Neural cell (in vitro differentiated cells): ENCODE results near the gene JMJD1C. TPM values are rescaled to one million over a fixed set of nuclear protein-coding genes. Genes with fewer than 3 reads are reported as not detected.

Experiments used
- H2AFZ ChIP-seq: fragments of 200-600, 300-800 bp; sonication (generic), shearing (Covaris generic); 2 replicates; pipeline ENCODE4 v1.6.0; 2014; ENCODE audit warnings: low read depth, mild to moderate bottlenecking, antibody characterized with exemption, low read length, moderate library complexity
- H3F3A ChIP-seq: fragments of 200-600 bp; shearing (Covaris generic); 2 replicates; pipeline ENCODE4 v1.6.1; 2016; ENCODE audit warnings: mild to moderate bottlenecking, moderate library complexity, mixed read lengths, antibody characterized with exemption, low read length; ENCODE audit not compliant: insufficient read depth, poor library complexity, severe bottlenecking
- H3K27ac ChIP-seq: fragments of 200-600, 300-800 bp; sonication (generic), shearing (Covaris generic); 2 replicates; pipeline ENCODE4 v1.5.1; 2014; ENCODE audit warnings: mild to moderate bottlenecking, low read length, moderate library complexity
- H3K27me3 ChIP-seq: fragments of 300-800, 200-600 bp; sonication (generic), shearing (Covaris generic); 2 replicates; pipeline ENCODE4 v1.6.0; 2014; ENCODE audit warnings: mild to moderate bottlenecking, low read depth, low read length, moderate library complexity; ENCODE audit not compliant: insufficient read depth
- H3K36me3 ChIP-seq: fragments of 300-800, 200-600 bp; sonication (generic), shearing (Covaris generic); 2 replicates; pipeline ENCODE4 v1.5.1; 2014; ENCODE audit warnings: mild to moderate bottlenecking, antibody characterized with exemption, low read length, moderate library complexity; ENCODE audit not compliant: insufficient read depth
- H3K4me2 ChIP-seq: fragments of 300-800, 200-600 bp; sonication (generic), shearing (Covaris generic); 2 replicates; pipeline ENCODE4 v1.6.0; 2014; ENCODE audit warnings: mild to moderate bottlenecking, low read length
- H3K4me3 ChIP-seq: fragments of 300-800, 200-600 bp; sonication (generic), shearing (Covaris generic); 2 replicates; pipeline ENCODE4 v1.5.1; 2014; ENCODE audit warnings: mild to moderate bottlenecking, low read length, moderate library complexity
- H3K79me2 ChIP-seq: fragments of 200-600 bp; shearing (Covaris generic); replicated peaks from 2 replicates; pipeline ENCODE4 v1.6.0; 2014; ENCODE audit warnings: mild to moderate bottlenecking, low read length, moderate library complexity; ENCODE audit not compliant: insufficient read depth
- H3K9ac ChIP-seq: fragments of 300-800, 200-600 bp; sonication (generic), shearing (Covaris generic); 2 replicates; pipeline ENCODE4 v1.6.1; 2016; ENCODE audit warnings: mild to moderate bottlenecking, low read length, mixed read lengths
- H3K9me2 ChIP-seq: fragments of 200-600 bp; shearing (Covaris generic); 2 replicates; pipeline ENCODE4 v1.6.1; 2016; ENCODE audit warnings: mild to moderate bottlenecking, low read length, mixed read lengths; ENCODE audit not compliant: insufficient read depth
- H3K9me3 ChIP-seq: fragments of 200-600, 300-800 bp; sonication (generic), shearing (Covaris generic); 2 replicates; pipeline ENCODE4 v1.6.1; 2016; ENCODE audit warnings: mild to moderate bottlenecking, mixed run types, low read length, moderate library complexity, mixed read lengths
- H4K20me1 ChIP-seq: fragments of 200-600 bp; shearing (Covaris generic); 2 replicates; pipeline ENCODE4 v1.6.1; 2016; ENCODE audit warnings: mild to moderate bottlenecking, mixed run types; ENCODE audit not compliant: insufficient read depth
- EP300 ChIP-seq: fragments of 450-650 bp; conservative IDR thresholded peaks from 2 replicates; pipeline ENCODE4 v1.6.1; 2014; ENCODE audit warnings: antibody characterized with exemption, mild to moderate bottlenecking, moderate library complexity; ENCODE audit not compliant: poor library complexity, severe bottlenecking
- EZH2 ChIP-seq: fragments of 200-600, 300-800 bp; shearing (Covaris generic), sonication (generic); IDR thresholded peaks from 2 replicates; pipeline ENCODE4 v1.6.1; 2014; ENCODE audit warnings: antibody characterized with exemption, low read length, borderline replicate concordance, mild to moderate bottlenecking; ENCODE audit not compliant: insufficient read depth, poor library complexity, severe bottlenecking
- MXI1 ChIP-seq: fragments of 450-650 bp; conservative IDR thresholded peaks from 2 replicates; pipeline ENCODE4 v1.6.1; 2014; ENCODE audit warnings: antibody characterized with exemption, mild to moderate bottlenecking; ENCODE audit not compliant: poor library complexity, severe bottlenecking
- POLR2AphosphoS5 ChIP-seq: IDR thresholded peaks from 2 replicates; pipeline ENCODE4 v1.6.1; 2012
- RAD21 ChIP-seq: fragments of 450-650 bp; conservative IDR thresholded peaks from 2 replicates; pipeline ENCODE4 v1.6.1; 2014; ENCODE audit warnings: antibody characterized with exemption, mild to moderate bottlenecking, moderate library complexity
- SMC3 ChIP-seq: fragments of 450-650 bp; conservative IDR thresholded peaks from 2 replicates; pipeline ENCODE4 v1.6.1; 2014; ENCODE audit warnings: antibody characterized with exemption, mild to moderate bottlenecking, moderate library complexity; ENCODE audit not compliant: poor library complexity
- TAF1 ChIP-seq: IDR thresholded peaks from 2 replicates; pipeline ENCODE4 v1.6.1; 2012; ENCODE audit warnings: low read depth
- polyA plus RNA-seq: library from polyadenylated mRNA; depleted of rRNA; stranded (reverse); fragments of >200 nt; gene quantifications from 2 replicates; pipeline ENCODE4 v1.2.3, GENCODE V29; 2014
- TF ChIP-seq, protein P1 (sequence below): fragments of 450-650 bp; IDR thresholded peaks from 2 replicates; pipeline ENCODE4 v1.5.1; 2014; ENCODE audit warnings: antibody characterized with exemption, mild to moderate bottlenecking, moderate library complexity; ENCODE audit not compliant: poor library complexity, severe bottlenecking
- TF ChIP-seq, protein P2 (sequence below): IDR thresholded peaks from 2 replicates; pipeline ENCODE4 v1.6.1; 2012; ENCODE audit warnings: borderline replicate concordance

JMJD1C gene
- polyA plus RNA-seq, 1 donor from 2014 or later, result 108 TPM

DNA sequence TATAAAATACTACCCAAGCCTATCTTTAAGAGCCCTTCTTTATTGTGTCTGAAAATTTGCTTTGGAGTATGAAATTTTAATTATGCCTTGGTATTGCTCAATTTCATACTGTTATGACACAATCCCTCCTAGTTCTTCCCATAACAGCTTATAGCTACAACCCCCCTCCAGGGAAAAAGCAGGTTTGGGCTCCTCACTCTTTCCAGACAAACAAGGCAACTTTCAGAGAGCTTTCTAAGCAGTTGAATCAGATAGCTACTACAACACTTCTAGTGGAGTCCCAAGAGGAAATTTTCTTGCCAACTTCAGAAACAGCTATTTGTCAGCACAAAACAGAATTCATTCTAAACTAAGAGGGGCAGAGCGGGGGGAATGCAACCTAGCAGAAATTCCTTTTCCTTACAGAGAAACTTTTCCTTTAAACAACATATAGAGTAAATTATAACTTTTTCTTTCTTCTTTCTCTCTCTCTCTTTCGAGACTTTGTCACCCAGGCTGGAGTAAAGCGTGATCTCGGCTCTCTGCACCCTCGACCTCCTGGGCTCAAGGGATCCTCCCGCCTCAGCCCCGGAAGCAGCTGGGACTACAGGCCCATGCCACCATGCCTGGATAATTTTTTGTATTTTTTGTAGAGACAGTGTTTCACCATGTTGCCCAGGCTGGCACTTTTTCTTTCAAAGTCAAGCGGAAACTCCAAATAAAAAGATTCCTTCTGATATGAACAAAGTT lies 26.0 kb upstream of the JMJD1C start:
- H3K9me2 ChIP-seq, result no peaks in the 10 kb centered on the region
- no peaks in the 10 kb centered on the region for H3K27me3 ChIP-seq
- H3K36me3 ChIP-seq, result peaks cover 3% of the 10 kb centered on the region
- TF ChIP-seq, protein P1, sequence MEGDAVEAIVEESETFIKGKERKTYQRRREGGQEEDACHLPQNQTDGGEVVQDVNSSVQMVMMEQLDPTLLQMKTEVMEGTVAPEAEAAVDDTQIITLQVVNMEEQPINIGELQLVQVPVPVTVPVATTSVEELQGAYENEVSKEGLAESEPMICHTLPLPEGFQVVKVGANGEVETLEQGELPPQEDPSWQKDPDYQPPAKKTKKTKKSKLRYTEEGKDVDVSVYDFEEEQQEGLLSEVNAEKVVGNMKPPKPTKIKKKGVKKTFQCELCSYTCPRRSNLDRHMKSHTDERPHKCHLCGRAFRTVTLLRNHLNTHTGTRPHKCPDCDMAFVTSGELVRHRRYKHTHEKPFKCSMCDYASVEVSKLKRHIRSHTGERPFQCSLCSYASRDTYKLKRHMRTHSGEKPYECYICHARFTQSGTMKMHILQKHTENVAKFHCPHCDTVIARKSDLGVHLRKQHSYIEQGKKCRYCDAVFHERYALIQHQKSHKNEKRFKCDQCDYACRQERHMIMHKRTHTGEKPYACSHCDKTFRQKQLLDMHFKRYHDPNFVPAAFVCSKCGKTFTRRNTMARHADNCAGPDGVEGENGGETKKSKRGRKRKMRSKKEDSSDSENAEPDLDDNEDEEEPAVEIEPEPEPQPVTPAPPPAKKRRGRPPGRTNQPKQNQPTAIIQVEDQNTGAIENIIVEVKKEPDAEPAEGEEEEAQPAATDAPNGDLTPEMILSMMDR, result no peak
- TF ChIP-seq TAF1, result no peak
- TF ChIP-seq, protein P2, sequence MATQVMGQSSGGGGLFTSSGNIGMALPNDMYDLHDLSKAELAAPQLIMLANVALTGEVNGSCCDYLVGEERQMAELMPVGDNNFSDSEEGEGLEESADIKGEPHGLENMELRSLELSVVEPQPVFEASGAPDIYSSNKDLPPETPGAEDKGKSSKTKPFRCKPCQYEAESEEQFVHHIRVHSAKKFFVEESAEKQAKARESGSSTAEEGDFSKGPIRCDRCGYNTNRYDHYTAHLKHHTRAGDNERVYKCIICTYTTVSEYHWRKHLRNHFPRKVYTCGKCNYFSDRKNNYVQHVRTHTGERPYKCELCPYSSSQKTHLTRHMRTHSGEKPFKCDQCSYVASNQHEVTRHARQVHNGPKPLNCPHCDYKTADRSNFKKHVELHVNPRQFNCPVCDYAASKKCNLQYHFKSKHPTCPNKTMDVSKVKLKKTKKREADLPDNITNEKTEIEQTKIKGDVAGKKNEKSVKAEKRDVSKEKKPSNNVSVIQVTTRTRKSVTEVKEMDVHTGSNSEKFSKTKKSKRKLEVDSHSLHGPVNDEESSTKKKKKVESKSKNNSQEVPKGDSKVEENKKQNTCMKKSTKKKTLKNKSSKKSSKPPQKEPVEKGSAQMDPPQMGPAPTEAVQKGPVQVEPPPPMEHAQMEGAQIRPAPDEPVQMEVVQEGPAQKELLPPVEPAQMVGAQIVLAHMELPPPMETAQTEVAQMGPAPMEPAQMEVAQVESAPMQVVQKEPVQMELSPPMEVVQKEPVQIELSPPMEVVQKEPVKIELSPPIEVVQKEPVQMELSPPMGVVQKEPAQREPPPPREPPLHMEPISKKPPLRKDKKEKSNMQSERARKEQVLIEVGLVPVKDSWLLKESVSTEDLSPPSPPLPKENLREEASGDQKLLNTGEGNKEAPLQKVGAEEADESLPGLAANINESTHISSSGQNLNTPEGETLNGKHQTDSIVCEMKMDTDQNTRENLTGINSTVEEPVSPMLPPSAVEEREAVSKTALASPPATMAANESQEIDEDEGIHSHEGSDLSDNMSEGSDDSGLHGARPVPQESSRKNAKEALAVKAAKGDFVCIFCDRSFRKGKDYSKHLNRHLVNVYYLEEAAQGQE, result no peak
- no peak for TF ChIP-seq POLR2AphosphoS5
- no peak for TF ChIP-seq EZH2
- no peak for TF ChIP-seq RAD21
- no peak for TF ChIP-seq SMC3
- no peak for TF ChIP-seq MXI1
- TF ChIP-seq EP300, result no peak
- no peak overlapping the region for H2AFZ ChIP-seq
- H3K9me3 ChIP-seq, result no peaks in the 10 kb centered on the region
- H3K27ac ChIP-seq, result no peak overlapping the region
- no peak overlapping the region for H3K9ac ChIP-seq
- H4K20me1 ChIP-seq, result no peaks in the 10 kb centered on the region
- H3K79me2 ChIP-seq, result peaks cover 48% of the 10 kb centered on the region
- no peak overlapping the region for H3K4me2 ChIP-seq
- H3K4me3 ChIP-seq, result no peak overlapping the region
- H3F3A ChIP-seq, result no peaks in the 10 kb centered on the region

DNA sequence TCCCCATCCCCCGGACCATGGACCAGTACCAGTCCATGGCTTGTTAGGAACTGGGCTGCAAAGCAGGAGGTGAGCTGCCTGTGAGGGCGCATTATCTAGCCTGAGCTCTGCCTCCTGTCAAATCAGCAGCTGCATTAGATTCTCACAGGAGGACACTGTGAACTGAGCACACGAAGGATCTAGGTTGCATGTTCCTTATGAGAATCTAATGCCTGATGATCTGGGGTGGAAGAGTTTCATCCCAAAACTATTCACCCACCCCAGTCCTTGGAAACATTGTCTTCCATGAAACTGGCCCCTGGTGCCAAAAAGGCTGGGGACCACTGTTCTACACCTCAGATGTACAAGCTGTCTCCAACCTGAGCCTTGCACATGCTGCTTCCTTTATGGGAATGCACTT lies 24.1 kb upstream of the JMJD1C start:
- no peak for TF ChIP-seq RAD21
- TF ChIP-seq, protein P2, result no peak
- TF ChIP-seq SMC3, result no peak
- no peak for TF ChIP-seq TAF1
- TF ChIP-seq EZH2, result no peak
- TF ChIP-seq MXI1, result no peak
- TF ChIP-seq, protein P1, result no peak
- no peak for TF ChIP-seq EP300
- TF ChIP-seq POLR2AphosphoS5, result no peak
- Histone ChIP-seq H3K79me2 (peaks cover 32% of the 10 kb centered on the region), H3K27ac (no peak overlapping the region)

More for the DNA sequence above, 24.1 kb upstream of the JMJD1C start:
- Histone ChIP-seq H3K4me3 (no peak overlapping the region), H2AFZ (no peak overlapping the region), H3K36me3 (no peaks in the 10 kb centered on the region), H3K27me3 (no peaks in the 10 kb centered on the region), H4K20me1 (no peaks in the 10 kb centered on the region), H3K9me2 (no peaks in the 10 kb centered on the region), H3F3A (no peaks in the 10 kb centered on the region), H3K4me2 (no peak overlapping the region), H3K9ac (no peak overlapping the region), H3K9me3 (no peaks in the 10 kb centered on the region)
